K562 (cell line): ENCODE results near the gene MPI. TPM values are rescaled to one million over a fixed set of nuclear protein-coding genes. Genes with fewer than 3 reads are reported as not detected.

Source experiments
- ATAC-seq: fragments of 200-7000 bp; cut with Tn5 transposase; 3 replicates; pipeline ENCODE4 v1.9.1; 2020; ENCODE audit warnings: moderate library complexity
- BruUV-seq: library from RNA; stranded (reverse); fragments of 400-500 nt; replicated peaks from 2 replicates; lab custom pipeline; 2021; lab: Mats Ljungman, UMichigan
- CTCF ChIA-PET: fragments of 300-600 bp; formaldehyde crosslinking; extraction: SDS; loops from one replicate; lab custom pipeline; 2021; ENCODE audit warnings: low intra/inter-chr PET ratio; lab: Yijun Ruan, JAX
- POLR2A ChIA-PET: fragments of 300-600, 350-650 bp; sonication (Branson Sonifier 250); formaldehyde crosslinking; extraction: SDS; loops from one replicate; lab custom pipeline; 2021; ENCODE audit warnings: antibody characterized with exemption, inconsistent platforms; lab: Yijun Ruan, JAX
- DNase-seq, 4 experiments: peaks; one replicate each; pipeline versions ENCODE4 v3.0.0 to v3.0.0-alpha.2; 2011 to 2018; ENCODE audit warnings: low spot score in 3 of 4, mixed read lengths in 3 of 4; ENCODE audit errors: extremely low read depth in 1 of 4
- FAIRE-seq: peaks from 2 replicates; lab custom pipeline; 2011; peaks lifted over from hg19 to GRCh38; lab: Jason Lieb, UNC
- H2AFZ ChIP-seq: 2 replicates; pipeline ENCODE4 v1.6.0; 2011; ENCODE audit warnings: low read depth, low read length, control low read depth, inconsistent platforms
- H3K27ac ChIP-seq: fragments of 200-600 bp; 3 replicates; pipeline ENCODE4 v1.8.0; 2011; ENCODE audit warnings: low read depth, mild to moderate bottlenecking, control low read depth, inconsistent platforms, low read length, moderate library complexity, mixed read lengths; ENCODE audit errors: extremely low read depth
- H3K27me3 ChIP-seq, 2 experiments: fragments of 300-600 bp in 1 of 2; 2 replicates in 1 of 2; 3 replicates in 1 of 2; pipeline versions ENCODE4 v1.6.0 to v1.8.0; 2011; ENCODE audit warnings: inconsistent platforms in 2 of 2, low read length in 2 of 2, mild to moderate bottlenecking in 1 of 2, mixed read lengths in 1 of 2, moderate library complexity in 1 of 2; ENCODE audit not compliant: control insufficient read depth in 2 of 2, insufficient read depth in 2 of 2
- H3K36me3 ChIP-seq: fragments of 300-600 bp; 3 replicates; pipeline ENCODE4 v1.8.0; 2011; ENCODE audit warnings: mild to moderate bottlenecking, low read length, inconsistent platforms; ENCODE audit not compliant: control insufficient read depth, insufficient read depth
- H3K4me1 ChIP-seq, 2 experiments: fragments of 200-600 bp in 1 of 2; replicated peaks in 1 of 2; 2 replicates in 1 of 2; 3 replicates in 1 of 2; pipeline versions ENCODE4 v1.5.1 to v1.8.0; 2011; ENCODE audit warnings: inconsistent platforms in 2 of 2, low read length in 2 of 2, mild to moderate bottlenecking in 1 of 2, mixed read lengths in 1 of 2, moderate library complexity in 1 of 2; ENCODE audit not compliant: control insufficient read depth in 2 of 2, insufficient read depth in 2 of 2
- H3K4me2 ChIP-seq: 2 replicates; pipeline ENCODE4 v1.6.1; 2011; ENCODE audit warnings: low read length, control low read depth, inconsistent platforms, mixed read lengths; ENCODE audit not compliant: insufficient read depth
- H3K4me3 ChIP-seq: fragments of 200-600 bp; sonication (generic), shearing (Covaris generic); 2 replicates; pipeline ENCODE4 v1.5.1; 2016; ENCODE audit warnings: control low read depth, inconsistent platforms
- H3K79me2 ChIP-seq: fragments of 200-600 bp; 3 replicates; pipeline ENCODE4 v1.8.0; 2011; ENCODE audit warnings: low read length, inconsistent platforms; ENCODE audit not compliant: control insufficient read depth, insufficient read depth
- H3K9ac ChIP-seq, 2 experiments: 2 replicates each; pipeline versions ENCODE4 v1.6.0 to v1.6.1; 2011; ENCODE audit warnings: low read depth in 2 of 2, low read length in 2 of 2, control low read depth in 1 of 2, inconsistent platforms in 1 of 2, mild to moderate bottlenecking in 1 of 2, mixed read lengths in 1 of 2; ENCODE audit not compliant: insufficient read depth in 1 of 2
- H3K9me1 ChIP-seq: one replicate; pipeline ENCODE4 v1.6.0; 2011; ENCODE audit warnings: inconsistent platforms, mild to moderate bottlenecking, low read length, moderate library complexity; ENCODE audit not compliant: control insufficient read depth, insufficient read depth
- H3K9me3 ChIP-seq: replicated peaks from 2 replicates; pipeline ENCODE4 v1.5.1; 2011; ENCODE audit warnings: low read depth, low read length, inconsistent platforms; ENCODE audit not compliant: control insufficient read depth, insufficient read depth
- H4K20me1 ChIP-seq: replicated peaks from 2 replicates; pipeline ENCODE4 v1.6.1; 2011; ENCODE audit warnings: low read length, inconsistent platforms, mixed read lengths; ENCODE audit not compliant: control insufficient read depth, insufficient read depth
- BMI1 ChIP-seq: fragments of 150-350 bp; IDR thresholded peaks from 2 replicates; pipeline ENCODE4 v1.6.1; 2014; ENCODE audit warnings: low read length
- FOXA3 ChIP-seq, 2 experiments: fragments of 450-650 bp in 1 of 2; sonication (generic) in 1 of 2; formaldehyde crosslinking; IDR thresholded peaks in 1 of 2; conservative IDR thresholded peaks in 1 of 2; 2 replicates each; pipeline versions ENCODE4 v1.4.0 to v1.8.0; 2020 to 2022; ENCODE audit warnings: mild to moderate bottlenecking in 2 of 2, missing genetic modification reagents in 1 of 2
- HNRNPUL1 ChIP-seq: fragments of 200-400 bp; formaldehyde crosslinking; IDR thresholded peaks from 2 replicates; pipeline ENCODE4 v1.6.1; 2017; ENCODE audit warnings: low read length
- LEF1 ChIP-seq: fragments of 450-650 bp; IDR thresholded peaks from 2 replicates; pipeline ENCODE4 v1.6.1; 2016; ENCODE audit warnings: mild to moderate bottlenecking
- RCOR1 ChIP-seq, 2 experiments: IDR thresholded peaks; 2 replicates each; pipeline ENCODE4 v1.6.1; 2012; ENCODE audit warnings: low read depth in 2 of 2, low read length in 2 of 2, borderline replicate concordance in 1 of 2, improper control_type of control experiment in 1 of 2
- SRSF3 ChIP-seq: fragments of 200-400 bp; formaldehyde crosslinking; IDR thresholded peaks from 2 replicates; pipeline ENCODE4 v1.6.1; 2016; ENCODE audit warnings: mild to moderate bottlenecking, low read length, moderate library complexity; ENCODE audit not compliant: insufficient read depth
- U2AF2 ChIP-seq: fragments of 200-400 bp; formaldehyde crosslinking; optimal IDR thresholded peaks from 2 replicates; pipeline ENCODE3; 2017; ENCODE audit warnings: low read depth, mild to moderate bottlenecking, low read length
- WGBS: fragments of 100-300 bp; shearing (Covaris generic); methylation state at CpG from one replicate; pipeline ENCODE4 v1.1.6; 2016; ENCODE audit warnings: low coverage, mixed read lengths; ENCODE audit not compliant: insufficient coverage; ENCODE audit errors: missing lambda C conversion rate; 5-methylcytosine and 5-hydroxymethylcytosine counted together
- in situ Hi-C: fragments of 300-500 bp; cut with MboI; formaldehyde crosslinking; loops from 4 replicates; pipeline ENCODE4 v1.15.0; 2018; ENCODE audit warnings: inconsistent platforms, mixed read lengths
- intact Hi-C: fragments of 100-400 bp; cut with micrococcal nuclease; formaldehyde crosslinking; loops from 2 replicates; pipeline ENCODE4 v1.14.2; 2022
- polyA plus RNA-seq, 8 experiments: library from polyadenylated mRNA; depleted of rRNA in 4 of 8; stranded (reverse) in 5 of 8; unstranded in 3 of 8; fragments of >200 nt; fragmentation: Nextera tagmentation in 2 of 8; fragmentation: Illumina TruSeq in 1 of 8; extraction: Ambion mirVana in 2 of 8; extraction: Trizol in 1 of 8; gene quantifications; 2 replicates each; pipeline versions ENCODE4 v1.2.1 to v1.2.3, GENCODE V29; 2011 to 2014; ENCODE audit warnings: inconsistent platforms in 1 of 8, missing spikeins in 1 of 8
- total RNA-seq, 7 experiments: library from RNA; depleted of rRNA in 6 of 7; stranded (reverse); fragments of >200 nt in 6 of 7; fragmentation: Illumina TruSeq in 2 of 7; extraction: Trizol in 2 of 7; gene quantifications; 2 replicates each; pipeline versions ENCODE4 v1.2.1 to v1.2.3, GENCODE V29; 2011 to 2021; ENCODE audit warnings: low replicate concordance in 1 of 7
- TF ChIP-seq, protein P1 (sequence below): fragments of 200-800 bp; sonication (Bioruptor generic); IDR thresholded peaks from 2 replicates; pipeline ENCODE4 v1.6.1; 2017; ENCODE audit warnings: missing genetic modification characterization, missing compliant biosample characterization
- TF ChIP-seq, protein P2 (sequence below): fragments of 250-450 bp; sonication (Bioruptor Pico); IDR thresholded peaks from 2 replicates; pipeline ENCODE4 v1.5.0; 2022; ENCODE audit warnings: mild to moderate bottlenecking
- TF ChIP-seq, protein P3 (sequence below), 3 experiments: fragments of 200-800 bp in 1 of 3; sonication (Bioruptor generic) in 1 of 3; sonication (generic) in 1 of 3; formaldehyde crosslinking in 1 of 3; IDR thresholded peaks; 2 replicates each; pipeline versions ENCODE4 v1.6.1 to v1.8.0; 2016 to 2022; ENCODE audit warnings: mild to moderate bottlenecking in 2 of 3, missing compliant biosample characterization in 2 of 3, missing genetic modification characterization in 2 of 3, missing genetic modification reagents in 1 of 3

The MPI gene
- total and polyA plus RNA-seq, 9 of the 15 experiments (the other 6 are each of a cell fraction or from before 2014, with no cell fraction given) = 30.7 to 105 (median 40.5) TPM

- Histone ChIP-seq H2AFZ (peak overlapping the region; percentile 99), H3K9ac (peak overlapping the region; percentile 91 to 98; a peak in 2 of 4 replicates), H3K79me2 (peaks cover 24% of the 10 kb centered on the region), H3K27ac (peak overlapping the region; percentile 76), H3K36me3 (peaks cover 28% of the 10 kb centered on the region; the same call in 2 of the 3 replicates), H4K20me1 (no peaks in the 10 kb centered on the region), H3K27me3 (no peaks in the 10 kb centered on the region), H3K4me2 (peak overlapping the region; percentile 91), H3K4me1 (peaks cover 26 to 33% of the 10 kb centered on the region in 2 experiments; a peak in 4 of 5 replicates), H3K4me3 (0 out of 2 replicates have a peak overlapping the region, but pooled peaks have one; percentile 72), H3K9me3 (no peaks in the 10 kb centered on the region), H3K9me1 (peaks cover 4% of the 10 kb centered on the region)
- intact Hi-C loops = no loop called here
- CTCF ChIA-PET = no interaction called here
- POLR2A ChIA-PET = interaction anchor here (0.6 to 1.6 kb wide), 7 partner anchors 9 to 704 kb away, joined by 3 to 7 read pairs (median 3); no protein-coding TSS in a partner anchor
- FAIRE-seq (no peak), DNase-seq (peak in 1 of 4 experiments; percentile 28), ATAC-seq (peak; percentile 9)
- no TSS peak for BruUV-seq
- TF ChIP-seq U2AF2 = no peak
- TF ChIP-seq RCOR1 (IDR thresholded peaks at IDR 0.05; ENCODE audit: borderline replicate concordance in 1 of 2, low read depth in 2 of 2, low read length in 2 of 2) = no peak
- TF ChIP-seq, protein P1, sequence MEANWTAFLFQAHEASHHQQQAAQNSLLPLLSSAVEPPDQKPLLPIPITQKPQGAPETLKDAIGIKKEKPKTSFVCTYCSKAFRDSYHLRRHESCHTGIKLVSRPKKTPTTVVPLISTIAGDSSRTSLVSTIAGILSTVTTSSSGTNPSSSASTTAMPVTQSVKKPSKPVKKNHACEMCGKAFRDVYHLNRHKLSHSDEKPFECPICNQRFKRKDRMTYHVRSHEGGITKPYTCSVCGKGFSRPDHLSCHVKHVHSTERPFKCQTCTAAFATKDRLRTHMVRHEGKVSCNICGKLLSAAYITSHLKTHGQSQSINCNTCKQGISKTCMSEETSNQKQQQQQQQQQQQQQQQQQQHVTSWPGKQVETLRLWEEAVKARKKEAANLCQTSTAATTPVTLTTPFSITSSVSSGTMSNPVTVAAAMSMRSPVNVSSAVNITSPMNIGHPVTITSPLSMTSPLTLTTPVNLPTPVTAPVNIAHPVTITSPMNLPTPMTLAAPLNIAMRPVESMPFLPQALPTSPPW (CRISPR knock-in tag) = no peak
- no peak for TF ChIP-seq BMI1
- TF ChIP-seq, protein P2, sequence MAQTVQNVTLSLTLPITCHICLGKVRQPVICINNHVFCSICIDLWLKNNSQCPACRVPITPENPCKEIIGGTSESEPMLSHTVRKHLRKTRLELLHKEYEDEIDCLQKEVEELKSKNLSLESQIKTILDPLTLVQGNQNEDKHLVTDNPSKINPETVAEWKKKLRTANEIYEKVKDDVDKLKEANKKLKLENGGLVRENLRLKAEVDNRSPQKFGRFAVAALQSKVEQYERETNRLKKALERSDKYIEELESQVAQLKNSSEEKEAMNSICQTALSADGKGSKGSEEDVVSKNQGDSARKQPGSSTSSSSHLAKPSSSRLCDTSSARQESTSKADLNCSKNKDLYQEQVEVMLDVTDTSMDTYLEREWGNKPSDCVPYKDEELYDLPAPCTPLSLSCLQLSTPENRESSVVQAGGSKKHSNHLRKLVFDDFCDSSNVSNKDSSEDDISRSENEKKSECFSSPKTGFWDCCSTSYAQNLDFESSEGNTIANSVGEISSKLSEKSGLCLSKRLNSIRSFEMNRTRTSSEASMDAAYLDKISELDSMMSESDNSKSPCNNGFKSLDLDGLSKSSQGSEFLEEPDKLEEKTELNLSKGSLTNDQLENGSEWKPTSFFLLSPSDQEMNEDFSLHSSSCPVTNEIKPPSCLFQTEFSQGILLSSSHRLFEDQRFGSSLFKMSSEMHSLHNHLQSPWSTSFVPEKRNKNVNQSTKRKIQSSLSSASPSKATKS (CRISPR knock-in tag) = no peak
- TF ChIP-seq LEF1 = no peak
- no peak for TF ChIP-seq SRSF3
- no peak for TF ChIP-seq FOXA3 (CRISPR knock-in tag; conservative IDR thresholded peaks at IDR 0.05 in 1 of 2, IDR thresholded peaks at IDR 0.05 in 1 of 2)
- TF ChIP-seq HNRNPUL1 = no peak
- TF ChIP-seq, protein P3, sequence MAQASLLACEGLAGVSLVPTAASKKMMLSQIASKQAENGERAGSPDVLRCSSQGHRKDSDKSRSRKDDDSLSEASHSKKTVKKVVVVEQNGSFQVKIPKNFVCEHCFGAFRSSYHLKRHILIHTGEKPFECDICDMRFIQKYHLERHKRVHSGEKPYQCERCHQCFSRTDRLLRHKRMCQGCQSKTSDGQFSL (CRISPR knock-in tag; IDR thresholded peaks at IDR 0.05) = no peak
- TF ChIP-seq, protein P3 (tag; IDR thresholded peaks at IDR 0.05) = no peak
- 74% methylated on average over 3 of the region's 4 CpGs for WGBS
- in situ Hi-C loops = no loop called here
Observed at GRCh38 chr15:74888716-74889115, 1.1 kb upstream of the MPI start.
